ENCODE results near the gene SHC3.

Gene SHC3

GRCh38 chr9:88975966-88976889 is 202.4 kb downstream of the SHC3 start:
- DNase-seq: peak; percentile 33

DNA sequence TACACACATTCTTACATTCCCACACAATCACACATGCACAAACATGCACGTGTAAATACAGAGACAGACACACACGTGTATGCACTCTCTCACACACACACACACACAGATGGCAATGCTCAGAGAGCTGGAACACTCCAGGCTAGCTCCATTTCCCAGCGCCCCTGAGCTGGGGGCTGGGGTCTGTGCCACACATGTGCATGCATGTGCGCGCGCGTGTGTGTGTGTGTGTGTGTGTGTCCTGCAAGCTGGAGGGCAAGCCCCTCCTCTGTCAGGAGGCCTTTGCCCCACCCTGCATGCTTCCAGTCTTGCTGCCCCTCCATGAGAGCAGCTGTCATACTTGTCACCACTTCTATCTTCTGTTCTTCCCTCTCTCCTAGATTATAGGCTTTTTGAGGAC is 204.0 kb downstream of the SHC3 start:
- DNase-seq: peak; percentile 15

- DNase-seq: peak; percentile 43
Measured at GRCh38 chr9:88973281-88974045, 205.2 kb downstream of the SHC3 start.

DNA sequence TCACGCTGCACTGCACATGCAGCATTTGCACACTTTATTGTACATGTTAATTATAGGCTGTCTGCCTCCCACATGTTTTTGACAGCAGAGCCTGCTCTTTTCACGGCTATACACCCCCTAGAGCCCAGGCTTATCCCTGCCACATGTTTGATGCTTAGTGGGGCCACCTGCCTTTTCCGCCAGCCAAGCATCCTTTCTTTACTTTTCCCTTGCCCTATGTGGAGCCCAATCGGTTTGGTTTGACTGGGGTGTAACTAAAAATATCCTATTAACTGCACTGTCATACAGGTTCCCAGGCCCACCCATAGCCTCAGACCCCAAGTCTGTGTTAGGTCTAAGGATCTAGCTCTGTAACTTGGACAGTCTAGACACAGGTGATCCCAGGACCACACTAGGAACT is 206.2 kb downstream of the SHC3 start:
- peak; percentile 37 for DNase-seq

GRCh38 chr9:88971131-88971960 is 207.3 kb downstream of the SHC3 start:
- DNase-seq: peak; percentile 40

DNA sequence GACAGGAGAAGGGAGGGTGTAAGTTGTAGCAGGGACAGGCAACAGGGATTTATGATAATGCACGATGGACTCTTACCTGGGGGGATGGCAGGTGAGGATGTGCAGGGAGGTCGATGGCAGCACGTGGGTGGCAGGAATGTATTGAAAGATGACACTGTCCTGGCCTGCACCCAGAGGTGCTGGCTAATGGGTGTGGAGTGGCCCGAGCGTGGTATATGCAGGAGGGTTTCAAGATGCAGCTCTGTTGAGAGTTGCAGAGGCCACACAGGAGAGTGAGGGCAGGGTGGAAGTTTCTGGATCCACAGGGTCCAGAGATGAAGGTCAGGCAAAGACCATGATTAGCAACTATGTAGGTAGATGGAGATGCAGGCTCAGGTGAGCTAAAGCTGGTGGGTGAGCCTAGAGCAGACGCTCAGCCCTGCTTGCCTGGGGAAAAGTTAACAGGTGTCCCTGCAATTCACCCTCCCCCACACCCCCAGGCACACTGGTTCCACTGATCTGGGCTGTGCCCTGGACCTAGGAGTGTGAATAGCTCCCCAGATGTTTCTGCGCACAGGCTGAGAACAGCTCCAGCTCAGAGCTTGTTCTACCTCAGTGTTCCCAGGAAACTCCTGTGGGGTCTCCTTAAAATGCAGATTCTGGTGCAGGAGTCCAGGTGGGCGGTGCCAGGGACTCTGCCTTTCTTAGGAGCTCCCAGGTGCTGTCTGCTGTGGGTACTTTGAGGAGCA is 208.8 kb downstream of the SHC3 start:
- DNase-seq: peak; percentile 25

DNA sequence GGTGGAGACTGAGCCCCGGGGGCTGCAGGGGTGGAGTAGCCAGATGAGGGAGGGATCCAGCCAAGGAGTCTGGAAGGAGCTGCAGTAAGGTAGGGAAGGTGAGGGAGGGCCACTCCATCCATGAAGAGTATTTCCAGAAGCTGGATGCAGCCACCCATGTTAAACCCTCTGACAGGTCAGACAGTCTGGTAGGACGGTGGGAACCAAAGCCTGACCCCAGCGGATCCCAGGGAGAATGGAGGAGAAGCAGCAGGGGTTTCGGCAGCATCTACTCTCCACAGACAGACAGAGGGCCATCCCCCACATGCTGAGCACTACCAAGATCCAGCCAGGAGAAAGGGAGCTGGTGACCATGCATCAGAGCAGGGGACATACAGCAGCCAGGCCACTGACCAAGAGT is 209.8 kb downstream of the SHC3 start:
- no peak for DNase-seq

- DNase-seq: no peak
Measured at GRCh38 chr9:88966894-88967676, 211.5 kb downstream of the SHC3 start.

GRCh38 chr9:88965473-88965872 is 213.1 kb downstream of the SHC3 start:
- DNase-seq: no peak

GRCh38 chr9:88960632-88961031 is 218.0 kb downstream of the SHC3 start:
- DNase-seq: no peak

GRCh38 chr9:88959727-88960469 is 218.7 kb downstream of the SHC3 start:
- DNase-seq: no peak

GRCh38 chr9:88957526-88957925 is 221.1 kb downstream of the SHC3 start:
- no peak for DNase-seq

Measured in activated CD8-positive, alpha-beta memory T cell treated with anti-CD3 and anti-CD28 coated beads, Interleukin-2, amount 50 U/mL, for 48 hours (primary cell).